DOHH2 (cell line): Measurements from ENCODE around the gene ARL4D.

Source experiments
- H3F3A ChIP-seq: fragments of 200-600 bp; sonication (generic), shearing (Covaris generic); 2 replicates; pipeline ENCODE4 v1.6.0; 2016; ENCODE audit warnings: antibody characterized with exemption, mild to moderate bottlenecking; ENCODE audit not compliant: control insufficient read depth, insufficient read depth
- H3K27ac ChIP-seq: fragments of 200-600 bp; sonication (generic); 2 replicates; pipeline ENCODE4 v1.5.1; 2014; ENCODE audit warnings: low read depth, mild to moderate bottlenecking, low read length, moderate library complexity
- H3K27me3 ChIP-seq: fragments of 200-600 bp; sonication (generic); 2 replicates; pipeline ENCODE4 v1.6.1; 2014; ENCODE audit warnings: mild to moderate bottlenecking, low read length, mixed read lengths; ENCODE audit not compliant: control insufficient read depth
- H3K36me3 ChIP-seq: fragments of 200-600 bp; sonication (generic); 2 replicates; pipeline ENCODE4 v1.6.1; 2014; ENCODE audit warnings: mild to moderate bottlenecking, low read length, moderate library complexity, mixed read lengths; ENCODE audit not compliant: control insufficient read depth
- H3K4me1 ChIP-seq: fragments of 200-600 bp; sonication (generic); 2 replicates; pipeline ENCODE4 v1.6.1; 2014; ENCODE audit warnings: mild to moderate bottlenecking, low read length, mixed read lengths; ENCODE audit not compliant: control insufficient read depth
- H3K4me2 ChIP-seq: fragments of 200-600 bp; sonication (generic); 2 replicates; pipeline ENCODE4 v1.6.0; 2014; ENCODE audit warnings: mild to moderate bottlenecking, low read length, moderate library complexity
- H3K4me3 ChIP-seq: fragments of 200-600 bp; sonication (generic); 2 replicates; pipeline ENCODE4 v1.5.1; 2014; ENCODE audit warnings: mild to moderate bottlenecking, low read length, mixed read lengths
- H3K79me2 ChIP-seq: fragments of 200-600 bp; sonication (generic); 2 replicates; pipeline ENCODE4 v1.6.1; 2014; ENCODE audit warnings: mild to moderate bottlenecking, low read length, mixed read lengths; ENCODE audit not compliant: control insufficient read depth
- H3K9me2 ChIP-seq: fragments of 200-600 bp; sonication (generic); replicated peaks from 2 replicates; pipeline ENCODE4 v1.6.1; 2014; ENCODE audit warnings: mild to moderate bottlenecking, low read length, mixed read lengths; ENCODE audit not compliant: control insufficient read depth
- H3K9me3 ChIP-seq: fragments of 200-600 bp; sonication (generic); 2 replicates; pipeline ENCODE4 v1.6.1; 2014; ENCODE audit warnings: antibody characterized with exemption, low read length, mixed read lengths; ENCODE audit not compliant: control insufficient read depth, insufficient read depth
- H4K20me1 ChIP-seq: fragments of 200-600 bp; sonication (generic); 2 replicates; pipeline ENCODE4 v1.6.0; 2014; ENCODE audit warnings: low read depth, mild to moderate bottlenecking, antibody characterized with exemption, low read length, moderate library complexity; ENCODE audit not compliant: control insufficient read depth, insufficient read depth
- CTCF ChIP-seq: fragments of 200-600 bp; sonication (generic); IDR thresholded peaks from one replicate; pipeline ENCODE4 v1.5.1; 2014; ENCODE audit warnings: antibody characterized with exemption, mild to moderate bottlenecking, low read depth, low read length; ENCODE audit not compliant: poor library complexity, severe bottlenecking
- EZH2phosphoT487 ChIP-seq: fragments of 200-600 bp; sonication (generic); IDR thresholded peaks from 2 replicates; pipeline ENCODE4 v1.6.1; 2017; ENCODE audit warnings: borderline replicate concordance, mild to moderate bottlenecking, antibody characterized with exemption, low read length, moderate library complexity, mixed read lengths

Gene ARL4D

DNA sequence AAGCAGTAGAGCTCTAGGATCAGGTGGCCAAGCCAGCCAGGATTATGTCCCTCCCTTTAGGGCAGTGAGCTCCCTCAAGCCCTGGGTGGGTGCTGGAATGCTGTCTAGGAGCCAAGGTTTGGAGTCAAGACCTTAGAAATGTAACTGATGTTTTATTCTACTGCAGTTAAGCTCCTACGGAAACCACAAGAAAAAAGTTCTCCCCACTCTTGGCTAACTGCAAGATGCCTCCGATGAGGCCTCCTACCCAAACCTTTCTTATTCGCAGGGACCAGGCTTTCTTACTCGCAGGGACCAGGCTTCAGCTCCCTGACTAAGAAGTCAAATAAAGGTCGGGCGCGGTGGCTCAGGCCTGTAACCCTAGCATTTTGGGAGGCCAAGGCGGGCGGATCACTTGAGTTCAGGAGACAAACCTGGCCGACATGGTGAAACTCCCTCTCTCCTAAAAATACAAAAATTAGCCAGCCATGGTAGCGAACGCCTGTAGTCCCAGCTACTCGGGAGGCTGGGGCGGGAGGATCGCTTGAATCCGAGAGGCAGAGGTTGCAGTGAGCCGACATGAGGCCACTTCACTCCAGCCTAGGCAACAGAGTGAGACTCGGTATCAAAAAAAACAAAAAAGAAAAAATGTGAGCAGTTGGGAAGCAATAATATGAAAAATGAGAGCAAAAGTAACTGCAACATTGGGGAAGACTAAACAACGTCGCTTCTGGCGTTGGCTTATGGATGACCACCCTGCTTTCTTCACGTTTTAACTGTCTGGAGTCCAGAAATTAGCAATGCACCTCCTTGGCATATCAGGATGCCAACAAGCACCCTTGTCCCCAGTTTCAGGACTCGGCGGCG is 31.7 kb upstream of the ARL4D start:
- no peaks in the 10 kb centered on the region for H3K79me2 ChIP-seq

GRCh38 chr17:43367737-43368242 is 31.0 kb upstream of the ARL4D start:
- peaks cover 58% of the 10 kb centered on the region for H3K4me1 ChIP-seq
- no peaks in the 10 kb centered on the region for H3K79me2 ChIP-seq
- H3K4me3 ChIP-seq = peak overlapping the region; percentile 69
- H3K27me3 ChIP-seq = peaks cover 21% of the 10 kb centered on the region
- H4K20me1 ChIP-seq = peaks cover 3% of the 10 kb centered on the region; the same call in 1 of the 2 replicates
- no peaks in the 10 kb centered on the region for H3K9me3 ChIP-seq
- peak overlapping the region; percentile 67 for H3K27ac ChIP-seq
- H3K4me2 ChIP-seq = peak overlapping the region; percentile 85
- no peaks in the 10 kb centered on the region for H3K9me2 ChIP-seq
- peaks cover 20% of the 10 kb centered on the region for H3F3A ChIP-seq
- TF ChIP-seq EZH2phosphoT487 (no peak), CTCF (no peak)
- no peaks in the 10 kb centered on the region for H3K36me3 ChIP-seq

More for the DNA sequence above, 31.7 kb upstream of the ARL4D start:
- Histone ChIP-seq H3K36me3 (no peaks in the 10 kb centered on the region), H3F3A (peaks cover 16% of the 10 kb centered on the region), H3K27me3 (peaks cover 21% of the 10 kb centered on the region), H3K9me2 (no peaks in the 10 kb centered on the region), H3K4me3 (peak overlapping the region; percentile 50), H3K4me1 (peaks cover 57% of the 10 kb centered on the region), H3K4me2 (peak overlapping the region; percentile 85), H3K9me3 (no peaks in the 10 kb centered on the region), H3K27ac (peak overlapping the region; percentile 67; the same call in 1 of the 2 replicates), H4K20me1 (peaks cover 1% of the 10 kb centered on the region; the same call in 1 of the 2 replicates)
- no peak for TF ChIP-seq CTCF
- no peak for TF ChIP-seq EZH2phosphoT487

DNA sequence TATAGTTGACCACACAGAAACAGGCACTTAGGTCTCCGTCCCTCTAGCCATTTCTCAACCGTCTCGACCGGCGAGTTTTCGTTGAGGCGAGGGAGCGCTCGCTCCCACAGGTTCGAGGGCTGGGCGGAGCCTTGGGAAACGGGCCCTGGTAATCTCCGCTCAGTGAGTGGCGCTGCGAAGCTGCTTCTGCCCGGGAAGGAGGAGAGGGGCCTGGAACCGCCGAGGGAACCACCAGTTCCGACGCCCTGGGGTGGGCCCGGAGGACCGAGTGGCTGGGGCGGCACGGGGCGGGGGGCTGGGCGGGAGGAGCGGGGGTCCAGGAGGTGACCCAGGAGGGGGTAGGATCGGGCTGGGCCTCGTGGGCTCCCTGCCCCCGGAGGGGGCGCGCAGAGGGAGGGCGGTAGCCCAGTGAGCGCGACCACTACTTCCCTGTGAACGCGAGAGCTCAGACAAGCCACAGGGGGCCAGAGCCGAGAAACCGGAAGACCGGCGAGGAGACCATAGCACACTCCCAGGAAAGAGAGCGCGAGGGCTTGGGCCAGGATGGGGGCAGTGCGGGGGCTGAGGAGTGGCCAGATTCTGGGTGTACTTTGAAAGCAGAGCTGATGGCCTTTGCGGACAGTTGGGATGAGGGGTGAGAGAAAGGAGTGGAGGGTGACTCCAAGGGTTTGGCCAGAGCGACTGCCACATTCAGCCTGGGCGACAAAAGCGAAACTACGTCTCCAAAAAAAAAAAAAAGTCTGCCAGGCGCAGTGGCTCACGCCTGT is 29.9 kb upstream of the ARL4D start:
- Histone ChIP-seq H3K4me2 (peak overlapping the region; percentile 85), H3K79me2 (no peaks in the 10 kb centered on the region), H3K9me2 (no peaks in the 10 kb centered on the region), H3K36me3 (no peaks in the 10 kb centered on the region), H3K27me3 (peaks cover 27% of the 10 kb centered on the region), H3K27ac (peak overlapping the region; percentile 67), H3K4me1 (peaks cover 60% of the 10 kb centered on the region), H3K4me3 (peak overlapping the region; percentile 69), H3K9me3 (no peaks in the 10 kb centered on the region), H3F3A (peaks cover 18% of the 10 kb centered on the region), H4K20me1 (peaks cover 3% of the 10 kb centered on the region; the same call in 1 of the 2 replicates)
- TF ChIP-seq EZH2phosphoT487 (no peak), CTCF (no peak)
